Activated CD8-positive, alpha-beta memory T cell treated with anti-CD3 and anti-CD28 coated beads, Interleukin-2, amount 50 U/mL, for 4 hours (primary cell): ENCODE measurements around the gene RNF114.
"Not testable (repeated sequence)": the region's sequence is repeated elsewhere in the genome, so short reads cannot be mapped to it uniquely, and the experiment has no call there.

Experiments
- DNase-seq: peaks from one replicate; pipeline ENCODE4 v3.0.0-alpha.2; 2020

The RNF114 gene

DNA sequence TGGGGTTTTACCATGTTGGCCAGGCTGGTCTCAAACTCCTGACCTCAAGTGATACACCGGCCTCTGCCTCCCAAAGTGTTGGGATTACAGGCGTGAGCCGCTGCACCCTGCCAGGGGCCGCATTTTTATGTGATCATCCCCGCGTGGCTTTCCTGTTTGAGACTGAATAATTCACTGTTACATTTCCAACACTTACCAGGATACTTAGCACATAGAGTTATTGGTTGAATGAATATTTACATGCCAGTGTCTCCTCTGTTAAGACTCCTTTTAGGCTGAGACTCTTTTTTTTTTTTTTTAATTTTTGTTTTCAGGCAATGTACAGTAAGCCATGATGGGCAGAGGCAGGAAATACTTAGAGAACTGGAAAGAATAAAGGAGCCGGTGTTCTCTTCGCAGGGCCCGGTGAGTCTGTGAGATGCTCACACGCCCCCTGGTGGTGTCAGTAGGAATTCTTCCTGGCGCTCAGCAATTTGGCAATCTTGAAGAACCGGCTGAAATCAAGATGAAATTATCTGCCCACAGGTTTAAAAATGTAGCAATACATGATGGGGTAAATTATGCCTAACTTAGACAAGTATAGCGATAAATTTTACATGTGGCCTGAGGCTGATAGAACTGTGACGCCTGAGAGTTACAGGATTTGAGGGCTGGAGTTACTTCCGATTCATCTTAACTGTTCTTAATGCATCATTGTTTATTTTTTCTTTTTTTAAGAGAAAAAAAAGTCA, 7.6 kb upstream of the RNF114 start:
- DNase-seq = peak; percentile 81

DNA sequence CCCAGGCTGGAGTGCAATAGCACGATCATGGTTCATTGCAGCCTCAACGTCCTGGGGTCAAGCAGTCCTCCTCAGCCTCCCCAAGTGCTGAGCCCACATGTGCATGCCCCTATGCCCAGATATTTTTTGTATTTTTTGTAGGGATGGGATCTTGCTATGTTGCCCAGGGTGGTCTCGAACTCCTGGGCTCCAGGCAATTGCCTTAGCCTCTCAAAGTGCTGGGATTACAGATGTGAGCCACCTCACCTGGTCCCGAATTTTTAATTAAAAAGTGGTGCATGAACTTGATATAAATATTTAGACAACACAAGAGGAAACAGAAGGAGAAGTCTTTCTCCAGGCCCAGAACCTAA, 7.1 kb upstream of the RNF114 start:
- DNase-seq = no peak

DNA sequence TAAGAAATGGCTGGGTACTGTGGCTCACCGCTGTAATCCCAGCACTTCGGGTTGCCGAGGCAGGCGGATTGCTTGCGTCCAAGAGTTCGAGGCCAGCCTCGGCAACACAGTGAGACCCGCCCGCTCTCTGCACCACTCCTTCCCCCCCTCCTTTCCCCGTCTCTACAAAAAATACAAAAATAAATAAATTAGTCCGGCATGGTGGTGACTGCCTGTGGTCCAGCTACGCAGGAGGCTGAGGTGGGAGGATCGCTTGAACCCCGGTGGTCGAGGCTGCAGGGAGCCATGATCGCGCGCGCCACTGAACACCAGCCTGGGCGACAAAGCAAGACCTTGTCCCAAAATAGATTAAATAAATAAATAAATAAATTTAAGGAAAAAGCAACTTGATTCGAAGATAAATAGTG, 448 bp upstream of the RNF114 start:
- DNase-seq = no peak

DNA sequence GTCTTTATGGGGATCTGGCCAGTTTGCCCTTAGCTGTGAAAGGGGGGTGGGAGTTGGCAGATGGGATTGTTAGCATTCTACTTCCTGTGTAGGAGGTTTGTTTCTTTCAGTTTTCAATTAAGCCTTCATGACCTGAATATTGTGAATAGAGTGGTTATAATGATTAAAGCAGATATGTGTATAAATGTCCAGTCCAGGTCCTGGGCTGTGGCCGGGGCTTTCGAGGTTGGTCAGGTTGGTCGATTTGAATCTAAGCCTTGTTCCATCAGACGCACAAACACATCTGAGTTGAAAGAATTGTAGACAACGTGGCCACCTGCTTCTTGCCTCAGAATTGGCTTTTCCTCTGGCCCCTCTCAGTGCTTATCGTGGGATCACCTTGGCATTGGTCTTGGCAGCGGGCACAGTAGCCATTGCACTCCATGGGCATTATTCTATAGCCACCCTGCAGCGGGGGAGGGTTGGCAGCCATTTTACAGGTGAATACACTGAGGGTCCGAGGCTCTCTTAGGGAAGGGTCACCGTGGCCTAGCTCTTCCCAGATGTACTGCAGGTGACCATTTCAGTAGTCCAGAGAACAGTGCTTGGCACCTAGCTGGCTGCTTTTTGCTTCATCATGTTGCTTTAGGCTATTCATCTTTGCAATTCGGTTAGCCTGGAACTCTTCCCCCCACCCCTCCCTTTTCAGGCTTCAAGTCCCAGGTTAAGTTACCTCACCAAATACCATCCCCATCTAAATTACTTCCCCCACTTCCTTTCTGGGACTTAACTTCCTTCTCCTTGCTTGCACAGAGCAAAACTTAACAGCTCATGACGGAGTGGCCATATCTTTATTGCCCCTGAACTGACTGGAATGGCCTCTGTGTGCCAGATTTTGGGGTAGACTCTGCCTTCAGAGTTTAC, 1.1 kb downstream of the RNF114 start:
- no peak for DNase-seq

DNA sequence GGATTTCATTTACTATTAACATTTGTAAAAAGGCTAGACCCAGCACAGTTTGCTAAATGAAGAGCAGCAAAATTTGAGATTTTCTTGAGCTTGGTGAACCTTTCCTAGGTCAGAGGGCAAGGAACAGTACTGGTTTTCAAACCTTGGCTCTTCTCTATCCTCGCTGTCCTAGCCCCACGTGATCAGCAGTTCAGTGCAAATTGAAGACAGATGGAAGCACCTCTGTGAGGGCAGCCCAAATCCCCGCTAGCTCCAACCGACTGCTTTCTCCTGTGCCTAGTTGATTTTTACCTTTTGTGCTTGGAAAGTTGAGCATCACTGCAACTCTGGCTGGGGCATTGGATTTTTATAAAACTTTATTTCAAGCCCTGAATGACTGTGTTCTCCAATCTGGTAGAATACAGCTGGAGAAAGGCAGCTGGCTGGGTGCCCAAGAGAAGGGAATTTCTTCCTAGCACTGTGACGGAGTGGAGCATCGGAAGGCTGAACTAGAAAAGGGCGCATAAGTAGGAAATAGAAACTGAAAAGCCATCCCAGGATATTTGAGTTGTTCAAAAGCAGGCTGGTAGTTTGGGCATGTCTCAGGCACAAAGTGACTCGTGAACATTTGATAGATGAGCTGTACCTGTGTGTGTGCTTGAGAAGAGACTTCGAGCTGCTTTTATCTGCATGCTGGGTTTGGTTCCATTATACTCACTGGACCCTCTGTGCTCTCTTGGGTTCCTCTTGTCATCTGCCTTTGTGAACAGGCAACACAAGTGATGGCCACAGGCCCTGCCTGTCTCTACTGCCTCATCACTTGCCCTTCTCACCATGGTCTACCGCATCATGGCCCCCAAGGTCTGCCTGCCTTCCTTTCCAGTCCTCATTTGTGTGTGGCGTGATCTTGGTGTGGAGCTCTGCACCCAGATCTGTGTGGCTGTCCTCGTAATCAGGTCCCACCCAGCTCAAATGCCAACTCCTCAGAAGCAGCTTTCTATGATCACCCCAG, 2.3 kb downstream of the RNF114 start:
- no peak for DNase-seq

- no peak for DNase-seq
These were observed 5.3 kb downstream of the RNF114 start for GRCh38 chr20:49941456-49941855.

GRCh38 chr20:49942303-49942702, 6.1 kb downstream of the RNF114 start:
- no peak for DNase-seq

- DNase-seq = no peak
These were observed 6.7 kb downstream of the RNF114 start for GRCh38 chr20:49942942-49943341.

GRCh38 chr20:49945306-49945700, 9.1 kb downstream of the RNF114 start:
- DNase-seq = no peak

- DNase-seq = no peak
These were observed 9.7 kb downstream of the RNF114 start for GRCh38 chr20:49945701-49946477.

DNA sequence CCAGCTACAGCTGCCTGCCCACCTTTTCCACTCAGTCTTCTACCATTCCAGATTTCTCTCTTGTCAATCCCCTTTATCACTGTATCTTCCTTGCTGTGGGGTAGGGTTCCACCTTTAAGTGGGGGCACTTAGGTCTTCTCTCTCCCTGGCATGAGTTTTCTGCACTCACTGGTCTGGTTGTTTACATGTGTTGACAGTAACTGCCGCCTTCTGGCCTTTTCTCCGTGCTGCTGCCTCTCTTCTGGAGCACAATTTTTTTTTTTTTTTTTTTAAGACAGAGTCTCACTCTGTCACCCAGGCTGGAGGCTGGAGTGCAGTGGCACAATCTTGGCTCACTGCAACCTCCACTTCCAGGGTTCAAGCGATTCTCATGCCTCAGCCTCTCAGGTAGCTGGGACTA, 12.0 kb downstream of the RNF114 start:
- DNase-seq = no peak

GRCh38 chr20:49948809-49949507, 12.8 kb downstream of the RNF114 start:
- no peak for DNase-seq

DNA sequence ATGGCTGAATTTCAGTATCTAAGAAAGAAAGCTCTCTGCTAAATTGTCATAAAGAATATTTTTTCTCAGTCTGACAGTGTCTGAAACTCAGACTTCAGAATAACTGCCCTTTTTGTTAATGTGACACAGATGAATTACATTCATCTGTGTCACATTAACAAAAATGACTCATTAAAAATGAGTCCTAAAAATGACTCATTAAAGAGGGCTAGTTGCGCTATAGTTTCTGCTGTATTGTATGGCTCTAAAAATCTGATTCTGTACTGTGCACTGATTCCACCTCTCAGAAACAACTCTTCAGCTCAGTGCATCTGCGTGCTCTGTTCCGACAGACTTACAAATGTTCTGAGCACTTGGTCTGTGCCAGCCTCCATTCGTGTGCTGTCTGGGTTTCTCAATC, 15.0 kb downstream of the RNF114 start:
- no peak for DNase-seq

GRCh38 chr20:49955167-49955566, 19.0 kb downstream of the RNF114 start:
- no peak for DNase-seq

- DNase-seq = not testable (repeated sequence)
These were observed 19.7 kb downstream of the RNF114 start for GRCh38 chr20:49955830-49956396.

DNA sequence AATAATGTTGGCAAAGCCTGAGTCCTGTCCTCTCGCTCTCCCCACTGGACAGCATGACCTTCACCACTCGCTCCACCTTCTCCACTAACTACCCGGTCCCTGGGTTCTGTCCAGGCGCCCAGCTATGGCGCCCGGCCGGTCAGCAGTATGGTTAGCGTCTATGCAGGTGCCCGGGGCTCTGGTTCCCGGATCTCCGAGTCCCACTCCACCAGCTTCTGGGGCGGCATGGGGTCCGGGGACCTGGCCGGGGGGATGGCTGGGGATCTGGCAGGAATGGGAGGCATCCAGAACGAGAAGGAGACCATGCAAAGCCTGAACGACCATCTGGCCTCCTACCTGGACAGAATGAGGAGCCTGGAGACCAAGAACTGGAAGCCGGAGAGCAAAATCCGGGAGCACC, 20.5 kb downstream of the RNF114 start:
- no peak for DNase-seq

- DNase-seq = not testable (repeated sequence)
These were observed 21.1 kb downstream of the RNF114 start for GRCh38 chr20:49957089-49957938.

GRCh38 chr20:49961413-49961812, 25.2 kb downstream of the RNF114 start:
- DNase-seq = no peak

- DNase-seq = no peak
These were observed 29.0 kb downstream of the RNF114 start for GRCh38 chr20:49964964-49965780.
